Muscle layer of duodenum (tissue), 2 donors: ENCODE data around the gene SAP30BP.

Experiments used
- H3K27ac ChIP-seq: one replicate; pipeline ENCODE4 v1.7.0; 2013; ENCODE audit warnings: mild to moderate bottlenecking, low read length
- H3K27me3 ChIP-seq: one replicate; pipeline ENCODE4 v1.7.0; 2013; ENCODE audit warnings: low read depth, mild to moderate bottlenecking, control low read depth, low read length
- H3K36me3 ChIP-seq, 2 donors: one replicate each; pipeline ENCODE4 v1.7.0; 2013; ENCODE audit warnings: low read length in 2 of 2, control low read depth in 1 of 2, mild to moderate bottlenecking in 1 of 2; ENCODE audit not compliant: insufficient read depth in 2 of 2, control insufficient read depth in 1 of 2
- H3K4me1 ChIP-seq, 2 donors: one replicate each; pipeline ENCODE4 v1.7.0; 2013; ENCODE audit warnings: low read length in 2 of 2, mild to moderate bottlenecking in 2 of 2, control low read depth in 1 of 2, moderate library complexity in 1 of 2; ENCODE audit not compliant: insufficient read depth in 2 of 2, control insufficient read depth in 1 of 2
- H3K4me3 ChIP-seq, 2 donors: one replicate each; pipeline ENCODE4 v1.7.0; 2013; ENCODE audit warnings: low read length in 2 of 2, low read depth in 1 of 2, mild to moderate bottlenecking in 1 of 2
- H3K9me3 ChIP-seq, 2 donors: one replicate each; pipeline ENCODE4 v1.7.0; 2013; ENCODE audit warnings: low read length in 2 of 2, control low read depth in 1 of 2, mild to moderate bottlenecking in 1 of 2; ENCODE audit not compliant: control insufficient read depth in 1 of 2
- donor health status: healthy.

SAP30BP gene

DNA sequence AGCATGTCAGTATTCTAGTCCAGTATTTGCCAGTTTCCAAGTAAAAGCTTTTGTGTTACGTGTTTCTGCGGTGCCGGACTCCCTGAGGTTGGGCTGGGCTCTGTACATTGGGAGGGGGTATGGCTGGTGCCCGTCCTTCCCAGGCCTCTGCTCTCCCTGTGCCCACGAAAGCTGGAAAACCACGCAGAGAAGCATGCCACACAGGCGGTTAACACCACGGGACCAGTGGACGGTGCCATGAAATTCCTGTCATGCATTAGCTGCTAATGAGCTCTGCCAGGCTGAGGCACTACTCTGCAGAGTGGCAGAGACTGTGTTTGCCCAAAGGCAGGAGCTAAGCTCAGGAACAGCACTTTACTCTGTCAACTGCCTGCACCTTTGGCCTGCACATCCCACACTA is 25.8 kb upstream of the SAP30BP start:
- Histone ChIP-seq H3K36me3 (peaks cover 4 to 21% of the 10 kb centered on the region in 2 donors), H3K4me3 (no peak overlapping the region), H3K9me3 (no peaks in the 10 kb centered on the region), H3K27me3 (no peaks in the 10 kb centered on the region), H3K27ac (no peak overlapping the region), H3K4me1 (peaks cover 0 to 13% of the 10 kb centered on the region in 2 donors)

DNA sequence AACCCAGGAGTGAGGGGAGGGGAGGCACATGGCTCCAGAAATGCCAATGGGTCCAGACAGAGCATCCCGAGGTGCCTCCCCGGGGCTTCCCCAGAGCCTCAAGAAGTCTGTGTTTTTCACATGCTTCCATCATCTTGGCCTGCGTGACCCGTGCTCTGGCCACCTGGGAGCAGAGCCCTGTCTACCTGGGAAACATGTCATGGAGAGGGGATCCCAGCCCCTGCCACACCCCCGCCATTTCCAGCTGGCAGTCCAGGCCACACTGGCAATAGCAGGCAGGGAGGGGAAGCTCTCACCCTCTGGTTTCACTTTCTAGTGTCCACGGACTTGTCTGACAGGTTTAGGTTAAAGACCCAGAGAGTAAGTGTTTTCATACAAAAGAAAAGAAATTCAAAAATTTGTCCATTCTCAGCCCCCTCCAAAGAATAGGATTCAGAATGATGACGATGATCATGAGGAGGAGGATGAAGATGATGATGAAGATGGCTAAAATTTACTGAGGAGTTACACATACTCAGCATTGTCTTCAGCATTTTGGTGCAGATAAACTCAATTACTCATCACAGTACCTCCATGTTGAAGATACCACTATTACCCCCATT is 24.9 kb upstream of the SAP30BP start:
- Histone ChIP-seq H3K4me3 (no peak overlapping the region), H3K27me3 (no peaks in the 10 kb centered on the region), H3K36me3 (peaks cover 4 to 26% of the 10 kb centered on the region in 2 donors), H3K4me1 (peaks cover 0 to 4% of the 10 kb centered on the region in 2 donors), H3K27ac (peak overlapping the region; percentile 39), H3K9me3 (no peaks in the 10 kb centered on the region)

- H3K36me3 ChIP-seq: peaks cover 4 to 26% of the 10 kb centered on the region in 2 donors
- H3K27ac ChIP-seq: peak overlapping the region; percentile 18
- H3K4me1 ChIP-seq: no peaks in the 10 kb centered on the region
- H3K4me3 ChIP-seq: no peak overlapping the region
- no peaks in the 10 kb centered on the region for H3K9me3 ChIP-seq
- H3K27me3 ChIP-seq: no peaks in the 10 kb centered on the region
Measured at GRCh38 chr17:75642784-75643642, 24.1 kb upstream of the SAP30BP start.

DNA sequence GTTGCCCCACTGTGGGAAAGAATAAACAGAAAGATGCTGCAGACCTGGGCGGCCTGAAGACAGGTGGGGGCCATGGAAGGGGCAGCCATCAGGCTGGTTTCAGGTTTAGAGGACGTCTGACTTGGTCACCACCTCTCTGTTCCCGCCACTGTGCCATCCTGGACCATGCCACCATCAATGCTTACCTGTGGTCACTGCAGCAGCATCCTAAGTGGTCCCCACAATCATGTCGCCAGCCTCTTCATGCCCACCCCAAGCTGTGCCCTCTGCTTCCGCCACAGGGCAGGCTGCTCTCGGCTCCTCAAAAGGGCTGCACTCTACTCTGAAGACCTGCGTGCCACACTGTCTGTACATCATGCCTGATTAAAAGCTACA is 23.5 kb upstream of the SAP30BP start:
- H3K27me3 ChIP-seq: no peaks in the 10 kb centered on the region
- H3K4me3 ChIP-seq: no peak overlapping the region
- H3K36me3 ChIP-seq: peaks cover 4 to 23% of the 10 kb centered on the region in 2 donors
- H3K4me1 ChIP-seq: no peaks in the 10 kb centered on the region
- H3K9me3 ChIP-seq: no peaks in the 10 kb centered on the region
- no peak overlapping the region for H3K27ac ChIP-seq

GRCh38 chr17:75645501-75645888 is 21.6 kb upstream of the SAP30BP start:
- Histone ChIP-seq H3K27ac (peak overlapping the region; percentile 83), H3K9me3 (no peaks in the 10 kb centered on the region), H3K4me3 (no peak overlapping the region), H3K27me3 (no peaks in the 10 kb centered on the region), H3K36me3 (peaks cover 12 to 28% of the 10 kb centered on the region in 2 donors), H3K4me1 (peaks cover 0 to 3% of the 10 kb centered on the region in 2 donors)

DNA sequence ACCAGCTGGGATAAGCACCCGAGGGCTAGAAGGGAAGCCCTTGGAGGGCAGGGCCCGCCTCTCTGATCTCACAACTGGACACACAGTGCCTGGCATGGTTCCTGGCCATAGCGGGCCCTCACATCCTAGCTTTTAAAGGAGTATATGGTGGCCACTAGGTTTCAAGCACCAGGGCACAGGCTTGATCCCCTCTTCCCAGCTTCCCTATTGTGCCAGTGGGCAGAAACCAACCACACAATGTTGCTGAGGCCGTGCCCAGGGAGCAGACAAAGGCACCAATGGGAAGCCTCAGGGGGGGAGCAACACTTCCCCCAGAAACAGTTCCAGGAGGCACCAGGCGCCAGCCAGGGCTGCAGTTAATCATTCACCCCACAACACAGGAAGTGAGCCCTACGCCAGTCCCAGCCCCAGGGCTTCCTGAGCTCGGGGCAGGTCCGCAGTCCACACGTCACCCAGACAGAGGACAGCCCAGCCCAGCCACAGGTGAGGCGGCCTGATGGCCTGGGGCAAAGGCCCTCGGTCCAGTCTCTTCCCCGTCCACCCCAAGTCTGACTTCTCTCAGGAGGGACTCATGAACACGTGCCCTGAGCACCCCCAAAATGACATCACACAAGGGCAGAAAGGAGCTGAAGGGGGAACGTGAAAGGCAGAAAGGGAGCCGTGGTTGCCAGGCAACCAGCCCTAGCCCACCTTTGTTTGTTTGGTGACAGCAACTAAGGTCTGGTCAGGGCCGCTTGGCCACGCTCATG is 21.1 kb upstream of the SAP30BP start:
- H3K4me3 ChIP-seq: no peak overlapping the region

GRCh38 chr17:75646638-75646992 is 20.5 kb upstream of the SAP30BP start:
- H3K9me3 ChIP-seq: no peaks in the 10 kb centered on the region
- peaks cover 0 to 3% of the 10 kb centered on the region in 2 donors for H3K4me1 ChIP-seq
- no peaks in the 10 kb centered on the region for H3K27me3 ChIP-seq
- peaks cover 14 to 31% of the 10 kb centered on the region in 2 donors for H3K36me3 ChIP-seq
- no peak overlapping the region for H3K4me3 ChIP-seq
- peak overlapping the region; percentile 83 for H3K27ac ChIP-seq

More for the DNA sequence above, 21.1 kb upstream of the SAP30BP start:
- H3K27me3 ChIP-seq: no peaks in the 10 kb centered on the region
- peak overlapping the region; percentile 83 for H3K27ac ChIP-seq
- peaks cover 14 to 30% of the 10 kb centered on the region in 2 donors for H3K36me3 ChIP-seq
- H3K4me1 ChIP-seq: peaks cover 0 to 3% of the 10 kb centered on the region in 2 donors
- H3K9me3 ChIP-seq: no peaks in the 10 kb centered on the region

- H3K27me3 ChIP-seq: no peaks in the 10 kb centered on the region
- no peak overlapping the region for H3K4me3 ChIP-seq
- no peaks in the 10 kb centered on the region for H3K9me3 ChIP-seq
- H3K27ac ChIP-seq: peak overlapping the region; percentile 83
- peaks cover 0 to 3% of the 10 kb centered on the region in 2 donors for H3K4me1 ChIP-seq
- H3K36me3 ChIP-seq: peaks cover 14 to 31% of the 10 kb centered on the region in 2 donors
Measured at GRCh38 chr17:75647061-75647460, 20.1 kb upstream of the SAP30BP start.

DNA sequence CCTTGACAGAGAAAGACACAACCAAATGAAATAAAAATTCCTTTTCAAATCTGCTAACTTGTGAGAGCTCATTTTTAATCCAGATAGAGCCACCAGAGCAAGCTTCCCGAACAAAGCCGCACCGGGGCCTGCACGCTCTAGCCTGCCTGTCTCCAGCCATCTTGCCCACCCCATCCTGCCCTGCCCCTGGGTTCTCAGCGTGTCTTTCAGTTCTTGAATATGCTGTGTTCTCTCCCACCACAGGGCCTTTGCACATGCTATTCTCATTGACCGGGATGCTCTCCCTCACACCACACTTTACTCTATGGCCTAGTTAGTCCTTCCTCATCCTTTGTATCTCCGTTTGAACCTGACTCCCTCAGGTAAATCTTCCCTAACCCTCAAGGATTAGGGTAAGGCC is 19.2 kb upstream of the SAP30BP start:
- Histone ChIP-seq H3K27me3 (no peaks in the 10 kb centered on the region), H3K9me3 (no peaks in the 10 kb centered on the region), H3K4me3 (no peak overlapping the region), H3K36me3 (peaks cover 14 to 36% of the 10 kb centered on the region in 2 donors), H3K27ac (no peak overlapping the region), H3K4me1 (peaks cover 0 to 3% of the 10 kb centered on the region in 2 donors)

DNA sequence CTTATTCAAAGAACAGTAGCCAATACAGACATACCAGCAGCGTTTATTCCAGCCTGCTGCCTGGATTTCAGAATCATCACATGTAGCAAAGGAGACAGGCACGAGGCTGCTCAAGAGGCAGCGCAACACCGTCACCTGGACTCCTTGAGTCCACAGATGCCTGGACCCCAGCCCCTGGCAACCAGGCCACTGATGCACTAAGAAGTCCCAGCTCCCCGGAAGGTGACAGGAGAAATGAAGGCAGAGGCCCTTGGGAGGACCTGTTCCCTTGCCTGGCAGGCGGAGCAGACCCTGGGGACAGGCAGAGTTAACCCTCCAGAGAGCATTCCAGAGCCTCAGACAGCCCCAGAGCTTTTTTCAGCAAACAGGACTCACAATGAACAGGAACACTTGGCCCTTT is 17.5 kb upstream of the SAP30BP start:
- peaks cover 10 to 36% of the 10 kb centered on the region in 2 donors for H3K36me3 ChIP-seq
- H3K4me3 ChIP-seq: no peak overlapping the region
- H3K4me1 ChIP-seq: peaks cover 0 to 3% of the 10 kb centered on the region in 2 donors
- H3K27me3 ChIP-seq: no peaks in the 10 kb centered on the region
- no peak overlapping the region for H3K27ac ChIP-seq
- H3K9me3 ChIP-seq: no peaks in the 10 kb centered on the region

DNA sequence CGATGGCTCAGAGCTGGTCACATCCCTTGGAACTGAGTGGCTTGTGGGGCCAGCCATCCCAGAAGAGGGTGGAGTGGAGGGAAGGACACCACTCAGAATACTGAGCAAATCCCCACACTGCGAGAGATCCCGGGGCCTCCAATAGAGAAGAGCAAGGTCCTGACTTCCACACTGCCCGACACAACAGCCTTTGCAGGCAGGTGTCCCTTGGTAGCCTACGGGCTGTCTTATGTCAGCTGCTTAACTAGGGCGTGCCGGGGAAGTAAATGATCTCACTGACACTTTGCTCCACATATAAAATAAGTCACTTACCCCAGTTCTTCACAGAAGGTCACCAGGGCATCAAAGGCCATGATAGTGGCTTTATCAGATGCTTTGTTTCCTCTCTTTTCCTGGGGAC is 16.3 kb upstream of the SAP30BP start:
- H3K27me3 ChIP-seq: no peaks in the 10 kb centered on the region
- H3K4me3 ChIP-seq: no peak overlapping the region
- peaks cover 0 to 3% of the 10 kb centered on the region in 2 donors for H3K4me1 ChIP-seq
- H3K36me3 ChIP-seq: peaks cover 10 to 36% of the 10 kb centered on the region in 2 donors
- no peaks in the 10 kb centered on the region for H3K9me3 ChIP-seq
- H3K27ac ChIP-seq: no peak overlapping the region
